Measurements from ENCODE around the gene OR6P1. TPM values are rescaled to one million over a fixed set of nuclear protein-coding genes. Genes with fewer than 3 reads are reported as not detected.

Gene OR6P1
- not detected in 2 replicates for total RNA-seq

GRCh38 chr1:158570480-158570879 is at the start of gene OR6P1:
Gene OR6P1 (minus strand): TSS chr1:158570580. CDS start chr1:158563604, 6,976 bp downstream.

GRCh38 chr1:158604968-158605367 is 34.6 kb upstream of the OR6P1 start, which contains the start of gene OR10Z1:
Gene OR10Z1 (plus strand): TSS chr1:158605268. CDS start chr1:158606439, 1,171 bp downstream.

GRCh38 chr1:158579733-158580132 is 9.4 kb upstream of the OR6P1 start, which contains the start of gene OR10X1:
Gene OR10X1 (minus strand): TSS chr1:158579899. CDS start chr1:158579899, 0 bp downstream.

GRCh38 chr1:158554352-158554751 is 16.0 kb downstream of the OR6P1 start, which contains the start of gene OR6Y1:
Gene OR6Y1 (minus strand): TSS chr1:158554405. CDS start chr1:158548105, 6,300 bp downstream.

Other genes with a start within 250 kb of the OR6P1 start
- not detected in 2 replicates for gene CD1B, start 239.0 kb downstream of the OR6P1 start, total RNA-seq
- gene CD1E, start 216.7 kb downstream of the OR6P1 start, total RNA-seq = not detected in 2 replicates
- gene OR10T2, start 171.1 kb downstream of the OR6P1 start, total RNA-seq = not detected in 2 replicates
- not detected in 2 replicates for gene OR10K2, start 144.3 kb downstream of the OR6P1 start, total RNA-seq
- gene OR10K1, start 108.7 kb downstream of the OR6P1 start, total RNA-seq = not detected in 2 replicates
- not detected in 2 replicates for gene OR10R2, start 98.4 kb downstream of the OR6P1 start, total RNA-seq
- gene OR6Y1, start 16.2 kb downstream of the OR6P1 start, total RNA-seq = not detected in 2 replicates
- not detected in 2 replicates for gene OR10X1, start 9.3 kb upstream of the OR6P1 start, total RNA-seq
- gene OR10Z1, start 34.7 kb upstream of the OR6P1 start, total RNA-seq = not detected in 2 replicates
- gene SPTA1, start 116.1 kb upstream of the OR6P1 start, total RNA-seq = under 0.01 and 0.20 TPM in 2 replicates
- gene OR6K2, start 130.1 kb upstream of the OR6P1 start, total RNA-seq = not detected in 2 replicates
- gene OR6K3, start 150.1 kb upstream of the OR6P1 start, total RNA-seq = not detected in 2 replicates
- gene OR6K6, start 184.1 kb upstream of the OR6P1 start, total RNA-seq = not detected in 2 replicates
- gene OR6N1, start 201.6 kb upstream of the OR6P1 start, total RNA-seq = not detected in 2 replicates
- gene OR6N2, start 210.6 kb upstream of the OR6P1 start, total RNA-seq = not detected in 2 replicates

All from mammary microvascular endothelial cell (primary cell).